ENCODE results near the gene NUP210. TPM values are rescaled to one million over a fixed set of nuclear protein-coding genes. Genes with fewer than 3 reads are reported as not detected.
A peak's percentile ranks its signal among the peaks of the same experiment; 100 is the strongest.

NUP210 gene
- total and polyA plus RNA-seq, 2 of the 13 experiments (the other 11 are each of a cell fraction or from before 2014, with no cell fraction given) = 31.6 to 35.2 TPM

GRCh38 chr3:13385373-13385965 is 34.7 kb downstream of the NUP210 start (continued):
- TF ChIP-seq, protein P1, sequence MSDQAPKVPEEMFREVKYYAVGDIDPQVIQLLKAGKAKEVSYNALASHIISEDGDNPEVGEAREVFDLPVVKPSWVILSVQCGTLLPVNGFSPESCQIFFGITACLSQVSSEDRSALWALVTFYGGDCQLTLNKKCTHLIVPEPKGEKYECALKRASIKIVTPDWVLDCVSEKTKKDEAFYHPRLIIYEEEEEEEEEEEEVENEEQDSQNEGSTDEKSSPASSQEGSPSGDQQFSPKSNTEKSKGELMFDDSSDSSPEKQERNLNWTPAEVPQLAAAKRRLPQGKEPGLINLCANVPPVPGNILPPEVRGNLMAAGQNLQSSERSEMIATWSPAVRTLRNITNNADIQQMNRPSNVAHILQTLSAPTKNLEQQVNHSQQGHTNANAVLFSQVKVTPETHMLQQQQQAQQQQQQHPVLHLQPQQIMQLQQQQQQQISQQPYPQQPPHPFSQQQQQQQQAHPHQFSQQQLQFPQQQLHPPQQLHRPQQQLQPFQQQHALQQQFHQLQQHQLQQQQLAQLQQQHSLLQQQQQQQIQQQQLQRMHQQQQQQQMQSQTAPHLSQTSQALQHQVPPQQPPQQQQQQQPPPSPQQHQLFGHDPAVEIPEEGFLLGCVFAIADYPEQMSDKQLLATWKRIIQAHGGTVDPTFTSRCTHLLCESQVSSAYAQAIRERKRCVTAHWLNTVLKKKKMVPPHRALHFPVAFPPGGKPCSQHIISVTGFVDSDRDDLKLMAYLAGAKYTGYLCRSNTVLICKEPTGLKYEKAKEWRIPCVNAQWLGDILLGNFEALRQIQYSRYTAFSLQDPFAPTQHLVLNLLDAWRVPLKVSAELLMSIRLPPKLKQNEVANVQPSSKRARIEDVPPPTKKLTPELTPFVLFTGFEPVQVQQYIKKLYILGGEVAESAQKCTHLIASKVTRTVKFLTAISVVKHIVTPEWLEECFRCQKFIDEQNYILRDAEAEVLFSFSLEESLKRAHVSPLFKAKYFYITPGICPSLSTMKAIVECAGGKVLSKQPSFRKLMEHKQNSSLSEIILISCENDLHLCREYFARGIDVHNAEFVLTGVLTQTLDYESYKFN (CRISPR knock-in tag; conservative IDR thresholded peaks at IDR 0.05) = peak; percentile 25; the same call in 1 of the 2 replicates

- no peak for TF ChIP-seq ZNF234 (CRISPR knock-in tag; conservative IDR thresholded peaks at IDR 0.05)
- TF ChIP-seq, protein P2, sequence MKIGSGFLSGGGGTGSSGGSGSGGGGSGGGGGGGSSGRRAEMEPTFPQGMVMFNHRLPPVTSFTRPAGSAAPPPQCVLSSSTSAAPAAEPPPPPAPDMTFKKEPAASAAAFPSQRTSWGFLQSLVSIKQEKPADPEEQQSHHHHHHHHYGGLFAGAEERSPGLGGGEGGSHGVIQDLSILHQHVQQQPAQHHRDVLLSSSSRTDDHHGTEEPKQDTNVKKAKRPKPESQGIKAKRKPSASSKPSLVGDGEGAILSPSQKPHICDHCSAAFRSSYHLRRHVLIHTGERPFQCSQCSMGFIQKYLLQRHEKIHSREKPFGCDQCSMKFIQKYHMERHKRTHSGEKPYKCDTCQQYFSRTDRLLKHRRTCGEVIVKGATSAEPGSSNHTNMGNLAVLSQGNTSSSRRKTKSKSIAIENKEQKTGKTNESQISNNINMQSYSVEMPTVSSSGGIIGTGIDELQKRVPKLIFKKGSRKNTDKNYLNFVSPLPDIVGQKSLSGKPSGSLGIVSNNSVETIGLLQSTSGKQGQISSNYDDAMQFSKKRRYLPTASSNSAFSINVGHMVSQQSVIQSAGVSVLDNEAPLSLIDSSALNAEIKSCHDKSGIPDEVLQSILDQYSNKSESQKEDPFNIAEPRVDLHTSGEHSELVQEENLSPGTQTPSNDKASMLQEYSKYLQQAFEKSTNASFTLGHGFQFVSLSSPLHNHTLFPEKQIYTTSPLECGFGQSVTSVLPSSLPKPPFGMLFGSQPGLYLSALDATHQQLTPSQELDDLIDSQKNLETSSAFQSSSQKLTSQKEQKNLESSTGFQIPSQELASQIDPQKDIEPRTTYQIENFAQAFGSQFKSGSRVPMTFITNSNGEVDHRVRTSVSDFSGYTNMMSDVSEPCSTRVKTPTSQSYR (CRISPR knock-in tag; IDR thresholded peaks at IDR 0.05; ENCODE audit: borderline replicate concordance) = no peak
- no peak for TF ChIP-seq NAIF1 (CRISPR knock-in tag; IDR thresholded peaks at IDR 0.05; ENCODE audit: borderline replicate concordance)
- TF ChIP-seq TEAD3 (CRISPR knock-in tag; optimal IDR thresholded peaks at IDR 0.05; ENCODE audit: borderline replicate concordance) = no peak
- no peak for TF ChIP-seq NFE2L2 (IDR thresholded peaks at IDR 0.05; ENCODE audit: low read length)
- intact Hi-C loops (cut with micrococcal nuclease; ENCODE audit: unreplicated experiment) (no loop called here), in situ Hi-C loops (cut with HindIII; ENCODE audit: extremely low pct_ligation_motif_present, low pct_unique_long_range_greater_than_20kb) (no loop called here)
- ATAC-seq (no peak), FAIRE-seq (no peak), DNase-seq (ENCODE audit: low spot score) (no peak)
- H3K9me3 ChIP-seq (ENCODE audit: low read length) = no peaks in the 10 kb centered on the region
- H3K36me3 ChIP-seq (replicated peaks in 1 of 2; ENCODE audit: control insufficient read depth in 1 of 2, insufficient read depth in 2 of 2, low read length in 2 of 2) = peaks cover 20 to 86% of the 10 kb centered on the region in 2 experiments
- H3K79me2 ChIP-seq (ENCODE audit: insufficient read depth, low read length) = no peaks in the 10 kb centered on the region
- H3K4me3 ChIP-seq (replicated peaks in 1 of 3; ENCODE audit: insufficient read depth in 1 of 3, low read depth in 2 of 3, low read length in 3 of 3) = no peak overlapping the region
- BruUV-seq (replicated peaks) = no TSS peak
- no peak overlapping the region for H3K27ac ChIP-seq (ENCODE audit: extremely low read length, insufficient read depth, low read length)
- peaks cover 12% of the 10 kb centered on the region for H3K4me1 ChIP-seq (ENCODE audit: insufficient read depth, low read length)
- H3K9ac ChIP-seq (ENCODE audit: insufficient read depth, low read depth, low read length) = no peak overlapping the region
- no peaks in the 10 kb centered on the region for H4K20me1 ChIP-seq (ENCODE audit: insufficient read depth, low read length)
- H2AFZ ChIP-seq (ENCODE audit: low read length) = no peak overlapping the region
- ChIA-PET POLR2A (no interaction called here), CTCF (ENCODE audit: low intra/inter-chr PET ratio, low total read pairs) (no interaction called here)
- no peaks in the 10 kb centered on the region for H3K27me3 ChIP-seq (ENCODE audit: control insufficient read depth in 1 of 2, insufficient read depth in 2 of 2, low read length in 2 of 2)
- no peak overlapping the region for H3K4me2 ChIP-seq (ENCODE audit: low read depth, low read length)
Measured at GRCh38 chr3:13380971-13381370, 39.2 kb downstream of the NUP210 start.

All from HepG2 (cell line).